ENCODE results near the gene ADAMTS17. TPM values are rescaled to one million over a fixed set of nuclear protein-coding genes. Genes with fewer than 3 reads are reported as not detected.

The ADAMTS17 gene
- total and polyA plus RNA-seq, 8 donors: 4.2 to 16.4 (median 10.8) TPM

DNA sequence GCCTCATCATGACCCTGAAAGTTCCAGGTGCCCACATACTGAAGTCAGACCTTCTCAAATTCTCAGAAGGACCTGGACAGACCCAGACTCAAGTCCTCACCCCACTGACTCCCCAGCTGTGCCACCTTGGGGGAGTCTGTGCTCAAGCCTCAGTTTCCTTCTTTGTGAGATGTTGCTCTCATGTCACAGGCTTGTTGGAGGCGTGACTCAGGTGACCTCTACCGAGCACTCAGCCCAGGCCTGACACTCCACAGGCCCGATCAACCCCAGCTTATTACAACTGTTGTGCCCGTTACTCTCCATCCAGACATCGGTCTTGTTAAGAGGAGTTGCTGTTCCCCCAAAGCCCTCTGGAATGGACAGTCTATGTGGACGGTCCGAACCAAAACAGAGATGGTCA is 332.4 kb downstream of the ADAMTS17 start:
- Histone ChIP-seq H3K4me1 (no peaks in the 10 kb centered on the region), H3K27me3 (no peaks in the 10 kb centered on the region), H3K36me3 (no peaks in the 10 kb centered on the region), H3K9me3 (no peaks in the 10 kb centered on the region), H3K4me3 (no peak overlapping the region), H3K27ac (no peak overlapping the region)
- no peak for ATAC-seq
- intact Hi-C loops (cut with DNase I): no loop called here
- FAIRE-seq: no peak
- WGBS, 2 donors: 96% methylated on average over 7 of the region's 7 CpGs
- TF ChIP-seq, protein P1, sequence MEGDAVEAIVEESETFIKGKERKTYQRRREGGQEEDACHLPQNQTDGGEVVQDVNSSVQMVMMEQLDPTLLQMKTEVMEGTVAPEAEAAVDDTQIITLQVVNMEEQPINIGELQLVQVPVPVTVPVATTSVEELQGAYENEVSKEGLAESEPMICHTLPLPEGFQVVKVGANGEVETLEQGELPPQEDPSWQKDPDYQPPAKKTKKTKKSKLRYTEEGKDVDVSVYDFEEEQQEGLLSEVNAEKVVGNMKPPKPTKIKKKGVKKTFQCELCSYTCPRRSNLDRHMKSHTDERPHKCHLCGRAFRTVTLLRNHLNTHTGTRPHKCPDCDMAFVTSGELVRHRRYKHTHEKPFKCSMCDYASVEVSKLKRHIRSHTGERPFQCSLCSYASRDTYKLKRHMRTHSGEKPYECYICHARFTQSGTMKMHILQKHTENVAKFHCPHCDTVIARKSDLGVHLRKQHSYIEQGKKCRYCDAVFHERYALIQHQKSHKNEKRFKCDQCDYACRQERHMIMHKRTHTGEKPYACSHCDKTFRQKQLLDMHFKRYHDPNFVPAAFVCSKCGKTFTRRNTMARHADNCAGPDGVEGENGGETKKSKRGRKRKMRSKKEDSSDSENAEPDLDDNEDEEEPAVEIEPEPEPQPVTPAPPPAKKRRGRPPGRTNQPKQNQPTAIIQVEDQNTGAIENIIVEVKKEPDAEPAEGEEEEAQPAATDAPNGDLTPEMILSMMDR (IDR thresholded peaks at IDR 0.05): no peak
- DNase-seq: no peak

DNA sequence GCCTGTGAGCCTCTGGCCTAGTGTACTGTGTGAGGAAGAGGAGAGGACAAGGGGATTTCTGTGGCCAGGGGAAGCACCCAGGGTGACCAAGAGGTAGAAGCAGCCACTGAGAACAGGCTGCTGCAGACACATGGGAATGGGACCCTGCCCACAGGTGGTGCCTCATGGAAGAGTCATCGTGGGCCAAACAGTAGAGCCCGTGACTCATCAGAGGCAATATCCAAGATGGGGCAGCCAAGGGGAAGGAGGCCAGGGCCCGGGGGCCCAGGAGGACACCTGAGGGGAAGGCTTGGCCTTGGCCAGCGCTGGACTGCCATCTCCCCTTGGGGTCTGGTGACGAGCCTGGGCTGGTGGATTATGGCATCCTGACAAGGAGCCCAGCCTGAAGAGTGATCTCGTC is 333.5 kb downstream of the ADAMTS17 start:
- TF ChIP-seq, protein P1 (IDR thresholded peaks at IDR 0.05): no peak
- ATAC-seq: no peak
- WGBS, 2 donors: 97 to 98% methylated on average over 6 of the region's 6 CpGs
- H3K9me3 ChIP-seq: no peaks in the 10 kb centered on the region
- no peaks in the 10 kb centered on the region for H3K4me1 ChIP-seq
- no peaks in the 10 kb centered on the region for H3K27me3 ChIP-seq
- no peaks in the 10 kb centered on the region for H3K36me3 ChIP-seq
- no peak overlapping the region for H3K27ac ChIP-seq
- FAIRE-seq: no peak
- intact Hi-C loops (cut with DNase I): no loop called here
- DNase-seq: no peak
- no peak overlapping the region for H3K4me3 ChIP-seq

DNA sequence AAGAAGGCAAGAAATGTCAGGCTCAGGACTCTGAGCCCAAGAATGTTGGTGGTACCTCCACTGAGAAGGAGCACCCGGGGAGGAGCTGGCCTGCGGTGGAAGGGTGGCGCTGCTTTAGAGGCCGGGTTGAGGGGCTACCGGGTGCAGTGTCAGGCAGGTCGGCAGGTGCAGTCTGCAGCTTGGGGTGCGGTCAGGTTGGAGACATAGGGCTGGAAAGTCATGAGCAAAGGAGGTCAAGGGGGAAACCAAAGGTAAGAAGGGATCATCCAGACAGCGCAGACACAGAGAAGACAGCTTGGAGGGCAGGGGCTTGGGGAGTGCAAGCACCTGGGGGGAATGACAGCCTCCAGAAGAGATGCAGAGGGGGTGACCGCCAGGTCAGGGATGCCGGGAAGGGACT is 334.2 kb downstream of the ADAMTS17 start:
- ATAC-seq (no peak), FAIRE-seq (no peak), DNase-seq (no peak)
- intact Hi-C loops (cut with DNase I): no loop called here
- no peak overlapping the region for H3K4me3 ChIP-seq
- H3K27ac ChIP-seq: no peak overlapping the region
- H3K9me3 ChIP-seq: no peaks in the 10 kb centered on the region
- H3K27me3 ChIP-seq: no peaks in the 10 kb centered on the region
- H3K36me3 ChIP-seq: no peaks in the 10 kb centered on the region
- H3K4me1 ChIP-seq: no peaks in the 10 kb centered on the region
- 93 to 94% methylated on average over 10 of the region's 10 CpGs for WGBS, 2 donors
- TF ChIP-seq, protein P1 (IDR thresholded peaks at IDR 0.05): no peak

DNA sequence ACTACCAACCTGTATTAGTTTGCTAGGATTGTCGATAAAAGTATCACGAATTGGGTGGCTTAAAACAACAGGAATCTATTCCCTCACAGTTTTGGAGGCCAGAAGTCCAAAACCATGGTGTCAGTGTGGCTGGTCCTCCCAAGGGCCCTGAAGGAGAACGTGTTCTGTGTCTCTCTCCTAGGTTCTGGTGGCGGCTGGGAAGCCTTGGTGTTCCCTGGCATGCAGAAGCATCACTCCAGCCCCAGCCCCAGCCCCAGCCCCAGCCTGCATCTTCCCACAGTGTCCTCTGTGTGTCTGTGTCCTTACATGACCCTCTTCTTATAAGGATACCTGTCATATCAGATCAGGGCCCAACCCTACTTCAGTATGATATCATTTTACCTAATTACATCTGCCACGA is 336.1 kb downstream of the ADAMTS17 start:
- H3K36me3 ChIP-seq: no peaks in the 10 kb centered on the region
- no peaks in the 10 kb centered on the region for H3K4me1 ChIP-seq
- ATAC-seq (no peak), FAIRE-seq (no peak), DNase-seq (no peak)
- TF ChIP-seq, protein P1 (IDR thresholded peaks at IDR 0.05): no peak
- H3K9me3 ChIP-seq: no peaks in the 10 kb centered on the region
- H3K27ac ChIP-seq: no peak overlapping the region
- WGBS, 2 donors: 95% methylated on average over 5 of the region's 5 CpGs
- no peaks in the 10 kb centered on the region for H3K27me3 ChIP-seq
- H3K4me3 ChIP-seq: no peak overlapping the region
- intact Hi-C loops (cut with DNase I): no loop called here

DNA sequence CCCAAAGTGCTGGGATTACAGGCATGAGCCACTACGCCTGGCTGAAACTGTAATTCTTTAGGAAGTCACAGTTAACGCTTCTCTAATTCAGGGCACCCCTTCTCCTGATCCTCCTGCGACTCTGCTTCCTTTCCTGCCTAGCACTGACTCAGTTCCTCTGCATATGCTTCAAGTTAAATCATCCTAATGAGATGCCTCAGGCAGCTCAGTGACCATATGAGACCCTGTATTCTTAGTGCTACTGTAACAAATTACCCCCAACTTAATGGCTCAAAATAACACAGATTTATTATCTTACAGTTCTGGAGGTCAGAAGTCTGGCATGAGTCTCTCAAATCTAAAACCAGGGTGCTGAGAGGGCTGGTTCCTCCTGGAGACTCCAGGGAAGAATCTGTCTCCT is 336.8 kb downstream of the ADAMTS17 start:
- FAIRE-seq (no peak), ATAC-seq (no peak), DNase-seq (no peak)
- H3K27ac ChIP-seq: no peak overlapping the region
- 94 to 98% methylated on average over 3 of the region's 3 CpGs for WGBS, 2 donors
- TF ChIP-seq, protein P1 (IDR thresholded peaks at IDR 0.05): no peak
- no peak overlapping the region for H3K4me3 ChIP-seq
- no peaks in the 10 kb centered on the region for H3K9me3 ChIP-seq
- intact Hi-C loops (cut with DNase I): no loop called here
- H3K4me1 ChIP-seq: no peaks in the 10 kb centered on the region
- no peaks in the 10 kb centered on the region for H3K27me3 ChIP-seq
- no peaks in the 10 kb centered on the region for H3K36me3 ChIP-seq
